Measurements from ENCODE around the gene DCDC1. TPM values are rescaled to one million over a fixed set of nuclear protein-coding genes. Genes with fewer than 3 reads are reported as not detected.

The DCDC1 gene
- total RNA-seq, 1 donor from 2014 or later, result 1.6 TPM

GRCh38 chr11:31106326-31106725 is 263.2 kb downstream of the DCDC1 start:
- no peak for DNase-seq (ENCODE audit: low spot score)

DNA sequence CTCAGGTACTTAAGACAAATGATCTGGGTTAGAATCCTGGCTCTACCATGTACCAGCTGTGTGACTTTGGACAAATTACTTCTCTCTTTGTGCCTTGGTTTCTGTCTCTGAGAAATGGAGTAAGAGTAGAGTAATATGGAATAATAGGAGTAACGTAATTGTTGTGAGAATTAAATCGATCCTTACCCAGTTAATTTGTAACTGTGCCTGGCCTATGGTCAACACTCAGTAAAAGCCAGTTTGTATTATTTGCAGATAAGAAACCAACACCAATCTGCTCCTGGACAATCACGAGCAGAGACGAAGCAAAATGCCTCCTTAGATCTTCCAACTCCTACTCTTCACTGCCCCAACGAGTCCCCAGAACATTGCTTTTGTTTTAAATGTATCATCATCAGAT is 266.7 kb downstream of the DCDC1 start:
- DNase-seq (ENCODE audit: low spot score), result no peak

GRCh38 chr11:31102316-31102715 is 267.2 kb downstream of the DCDC1 start:
- no peak for DNase-seq (ENCODE audit: low spot score)

DNA sequence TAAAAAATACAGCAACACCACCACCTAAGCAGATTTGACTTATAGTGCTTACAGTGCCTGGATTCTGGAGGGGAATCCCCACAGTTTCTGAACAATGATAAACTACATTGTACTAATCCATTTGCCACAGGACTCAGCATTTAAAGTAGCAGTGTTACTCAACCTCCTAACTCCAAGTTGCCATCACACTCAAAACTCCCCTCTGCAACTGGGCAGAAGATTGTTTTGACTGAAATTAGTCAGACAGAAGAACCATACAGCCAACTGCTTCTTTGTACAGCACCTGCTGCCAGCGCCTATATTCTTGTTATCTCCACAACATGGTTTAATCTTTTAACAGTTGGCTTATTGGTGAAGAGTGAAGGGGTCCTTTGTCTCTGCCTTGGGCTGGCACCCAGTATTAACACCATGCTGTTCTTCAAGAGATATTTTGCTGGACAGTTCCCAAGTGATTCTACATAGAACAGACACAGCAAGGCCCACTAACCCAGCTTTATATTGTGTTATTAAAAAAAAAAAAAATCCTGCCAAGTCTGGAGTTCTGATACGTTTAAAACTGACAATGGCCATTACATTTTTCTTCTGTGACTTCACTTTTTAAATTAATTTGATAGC is 273.2 kb downstream of the DCDC1 start:
- DNase-seq (ENCODE audit: low spot score), result no peak

DNA sequence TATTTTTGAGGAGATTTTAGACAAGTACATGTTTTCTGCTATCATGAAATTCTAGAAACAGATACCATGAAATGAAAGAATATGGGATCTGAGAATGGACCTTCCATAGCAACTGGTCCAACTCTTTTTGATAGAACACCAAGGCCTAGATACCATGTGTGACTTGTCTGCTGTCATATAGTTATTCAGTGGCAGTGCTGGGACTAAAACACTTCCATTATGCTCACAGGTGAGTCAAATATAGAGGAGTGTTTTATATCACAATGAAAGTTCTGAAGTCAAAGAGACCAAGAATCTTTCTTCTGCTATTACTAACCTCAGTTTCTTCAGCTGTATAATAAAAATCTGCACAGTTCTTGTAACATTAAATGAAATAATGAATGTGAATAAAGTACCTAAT is 276.9 kb downstream of the DCDC1 start:
- no peak for DNase-seq (ENCODE audit: low spot score)

GRCh38 chr11:31089117-31089516 is 280.4 kb downstream of the DCDC1 start:
- no peak for DNase-seq (ENCODE audit: low spot score)

- no peak for DNase-seq (ENCODE audit: low spot score)
Measured at GRCh38 chr11:31069447-31070205, 299.9 kb downstream of the DCDC1 start.

DNA sequence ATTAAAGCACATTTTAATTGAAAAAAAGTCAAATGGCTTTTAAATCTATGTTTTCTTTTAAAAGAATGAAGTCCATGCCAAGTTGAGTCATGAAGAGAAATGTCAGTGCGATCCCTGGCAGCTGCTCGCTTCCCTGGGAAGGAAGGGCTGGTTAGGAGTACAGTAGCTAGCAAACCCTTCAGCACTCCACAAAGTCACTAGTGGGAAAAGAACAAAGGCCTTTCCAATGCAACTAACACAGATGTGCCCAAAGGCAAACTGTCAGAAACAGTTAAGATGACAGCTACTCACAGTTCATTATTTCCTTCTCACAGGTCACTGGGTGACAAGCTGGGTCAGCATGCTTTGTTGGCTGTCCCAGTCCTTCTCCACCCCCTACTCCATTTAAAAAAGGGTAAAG is 308.7 kb downstream of the DCDC1 start:
- DNase-seq (ENCODE audit: low spot score), result no peak

- DNase-seq (ENCODE audit: low spot score), result no peak
Measured at GRCh38 chr11:31059529-31059928, 310.0 kb downstream of the DCDC1 start.

DNA sequence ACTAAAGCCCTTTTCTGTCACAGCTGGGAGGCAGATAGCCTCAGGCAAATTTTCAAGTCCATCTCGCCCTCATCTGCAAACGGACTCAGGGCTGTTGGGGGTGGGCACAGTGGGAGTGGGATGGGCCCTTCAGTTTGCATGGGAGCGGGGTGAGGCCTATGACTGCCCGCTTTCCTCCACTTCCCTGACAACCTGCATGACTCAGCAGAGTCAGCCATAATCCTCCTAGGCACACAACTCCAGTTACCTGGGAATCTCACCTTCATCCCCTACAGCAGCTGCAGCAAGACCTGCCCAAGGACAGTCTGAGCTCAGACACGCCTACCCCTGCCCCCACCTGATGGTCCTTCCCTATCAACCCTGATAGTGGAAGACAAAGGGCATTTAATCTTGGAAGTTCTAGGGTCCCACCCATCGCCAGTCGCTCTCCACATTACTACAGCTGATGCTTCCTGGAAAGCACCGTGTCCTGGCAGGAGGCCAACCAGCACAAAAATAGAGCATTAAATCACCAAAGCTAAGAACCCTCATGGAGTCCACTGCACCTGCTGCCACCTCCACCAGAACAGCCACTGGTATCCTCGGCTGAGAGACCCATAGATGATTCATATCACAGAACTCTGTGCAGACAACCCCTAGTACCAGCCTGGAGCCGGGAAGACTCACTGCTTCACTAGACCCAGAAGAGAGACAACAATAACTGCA is 319.3 kb downstream of the DCDC1 start:
- DNase-seq (ENCODE audit: low spot score), result no peak

- DNase-seq (ENCODE audit: low spot score), result no peak
Measured at GRCh38 chr11:31045335-31045734, 324.2 kb downstream of the DCDC1 start.

GRCh38 chr11:31030138-31030792 is 339.3 kb downstream of the DCDC1 start:
- no peak for DNase-seq (ENCODE audit: low spot score)

- DNase-seq (ENCODE audit: low spot score), result no peak
Measured at GRCh38 chr11:31026315-31026714, 343.2 kb downstream of the DCDC1 start.

- DNase-seq (ENCODE audit: low spot score), result no peak
Measured at GRCh38 chr11:31022080-31022479, 347.5 kb downstream of the DCDC1 start.

DNA sequence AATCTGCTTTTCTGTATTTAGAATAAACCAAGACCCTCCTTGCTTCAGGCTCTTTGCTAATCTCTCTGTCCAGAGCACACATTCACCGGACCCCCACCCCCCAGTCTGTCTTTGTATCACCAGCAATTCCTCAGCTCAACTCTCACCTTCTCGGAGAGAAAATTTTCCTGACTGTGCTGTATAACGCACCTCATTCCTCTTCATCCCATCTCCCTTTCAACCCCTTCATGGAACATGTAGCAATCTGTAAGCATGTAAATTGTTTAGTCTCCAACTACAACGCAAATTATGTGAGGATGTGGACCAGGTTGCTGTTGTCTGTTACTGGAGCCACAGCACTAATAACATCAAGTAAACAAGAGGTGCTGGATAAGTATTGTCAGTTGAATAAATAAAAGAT is 349.8 kb downstream of the DCDC1 start:
- no peak for DNase-seq (ENCODE audit: low spot score)

DNA sequence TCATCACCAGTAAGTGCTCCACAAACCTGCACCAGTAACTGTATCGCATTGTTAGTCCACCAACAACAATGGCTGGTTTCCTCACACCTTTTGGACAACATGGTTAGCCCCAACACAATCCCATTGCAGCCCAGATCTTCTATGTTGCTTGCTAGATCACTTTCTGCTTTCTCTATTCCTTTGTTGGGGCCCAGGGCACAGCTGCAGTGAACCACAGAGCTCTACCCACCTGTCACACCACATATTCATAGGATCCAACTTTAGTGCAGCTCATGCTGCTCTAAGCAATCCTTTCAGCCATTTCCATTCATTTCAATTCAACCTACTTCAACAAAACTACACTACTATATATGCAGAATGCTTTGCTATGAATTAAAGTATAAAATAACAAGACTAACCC is 364.3 kb downstream of the DCDC1 start:
- DNase-seq (ENCODE audit: low spot score), result no peak

- no peak for DNase-seq (ENCODE audit: low spot score)
Measured at GRCh38 chr11:31001427-31001826, 368.1 kb downstream of the DCDC1 start.

GRCh38 chr11:31000381-31000780 is 369.2 kb downstream of the DCDC1 start:
- DNase-seq (ENCODE audit: low spot score), result no peak

- DNase-seq (ENCODE audit: low spot score), result no peak
Measured at GRCh38 chr11:30992513-30992849, 377.1 kb downstream of the DCDC1 start.

DNA sequence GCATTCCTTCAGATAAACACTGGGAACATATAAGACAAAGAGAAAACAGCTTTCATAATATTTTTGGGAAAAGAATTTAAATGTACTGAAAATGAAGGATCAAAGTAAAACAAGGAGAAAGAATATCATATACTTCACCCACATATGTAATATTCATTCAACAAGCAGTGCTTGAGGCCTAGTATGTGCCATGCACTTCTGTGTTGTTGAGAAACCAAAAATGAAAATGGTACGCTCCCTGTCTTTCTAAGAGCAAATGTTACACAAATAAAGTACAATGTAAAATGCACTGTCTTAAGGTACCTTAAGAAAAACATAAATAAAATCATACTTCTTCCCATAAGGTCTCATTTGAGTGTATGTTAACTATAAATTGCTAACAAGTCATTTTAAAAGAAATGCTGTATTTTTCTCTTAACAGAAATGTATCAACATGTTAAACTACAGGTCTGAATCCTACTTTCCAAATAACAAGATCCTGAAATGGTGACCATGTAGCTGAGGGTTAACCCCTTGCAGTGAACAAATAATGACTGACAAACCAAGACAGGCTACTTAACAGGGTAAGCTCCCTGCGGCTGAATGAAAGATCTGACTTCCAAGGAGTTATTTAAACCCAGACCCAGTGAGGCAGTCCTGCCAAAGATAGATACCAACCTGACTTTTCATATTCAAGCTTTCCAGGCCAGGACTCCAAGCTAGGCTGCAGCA is 377.6 kb downstream of the DCDC1 start:
- no peak for DNase-seq (ENCODE audit: low spot score)

GRCh38 chr11:30991376-30991775 is 378.2 kb downstream of the DCDC1 start:
- no peak for DNase-seq (ENCODE audit: low spot score)
